HG03039 (cell line): ENCODE measurements around the gene GABRG3.
"Not testable (repeated sequence)": the region's sequence is repeated elsewhere in the genome, so short reads cannot be mapped to it uniquely, and the experiment has no call there.

ENCODE experiments used
- ATAC-seq: cut with Tn5 transposase; IDR thresholded peaks from one replicate; pipeline ENCODE4 v1.9.1; 2021; ENCODE audit warnings: mild to moderate bottlenecking, moderate library complexity; ENCODE audit not compliant: unreplicated experiment

Gene GABRG3

DNA sequence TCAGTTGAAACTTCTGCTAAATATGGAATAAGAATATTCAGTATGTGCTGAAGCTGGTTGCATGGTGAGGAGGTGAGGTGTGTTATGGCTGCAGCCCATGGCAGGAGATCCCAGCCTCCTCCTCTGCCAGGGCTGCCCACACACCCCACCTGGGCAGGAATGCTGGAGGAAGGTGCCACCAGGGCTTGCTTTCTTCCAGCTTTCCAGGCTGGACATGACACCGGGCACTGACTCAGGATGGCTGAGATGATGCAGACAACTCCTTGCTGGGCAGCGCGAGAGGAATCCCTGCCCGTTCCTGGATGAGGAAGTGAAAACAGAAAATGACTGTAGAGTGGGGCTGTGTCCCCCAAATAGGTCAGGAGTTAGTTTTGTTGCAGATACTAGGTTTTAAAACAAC is 14.1 kb downstream of the GABRG3 start:
- no peak for ATAC-seq

DNA sequence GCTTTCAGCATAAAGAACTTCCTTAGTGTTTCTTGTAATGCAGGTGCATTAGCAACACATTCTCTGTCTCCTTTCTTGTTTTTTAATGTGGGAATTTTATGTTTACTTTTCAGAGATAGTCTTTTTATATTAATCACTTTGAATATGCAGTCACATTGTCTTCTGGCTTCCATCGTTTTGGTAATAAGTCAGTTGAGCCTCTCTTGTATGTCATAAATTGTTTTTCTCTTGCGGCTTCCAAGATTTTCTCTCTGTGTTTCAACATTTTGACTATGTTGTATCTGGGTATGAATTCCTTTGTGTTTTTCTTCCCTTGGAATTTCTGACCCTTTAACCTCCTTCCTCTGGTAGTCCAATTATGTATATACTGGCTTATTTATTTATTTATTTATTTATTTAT is 25.3 kb downstream of the GABRG3 start:
- no peak for ATAC-seq

DNA sequence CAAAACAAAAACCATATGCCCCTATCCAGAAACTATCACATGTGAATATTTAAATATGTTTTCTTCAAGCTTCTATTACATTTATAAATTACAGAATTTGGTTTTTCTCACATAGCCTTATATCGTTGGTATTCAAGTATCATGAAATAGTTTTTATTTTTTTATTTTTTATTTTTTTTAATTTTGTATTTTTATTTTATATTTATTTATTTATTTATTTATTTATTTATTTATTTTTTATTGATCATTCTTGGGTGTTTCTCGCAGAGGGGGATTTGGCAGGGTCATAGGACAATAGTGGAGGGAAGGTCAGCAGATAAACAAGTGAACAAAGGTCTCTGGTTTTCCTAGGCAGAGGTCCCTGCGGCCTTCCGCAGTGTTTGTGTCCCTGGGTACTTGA is 32.0 kb downstream of the GABRG3 start:
- ATAC-seq: not testable (repeated sequence)

DNA sequence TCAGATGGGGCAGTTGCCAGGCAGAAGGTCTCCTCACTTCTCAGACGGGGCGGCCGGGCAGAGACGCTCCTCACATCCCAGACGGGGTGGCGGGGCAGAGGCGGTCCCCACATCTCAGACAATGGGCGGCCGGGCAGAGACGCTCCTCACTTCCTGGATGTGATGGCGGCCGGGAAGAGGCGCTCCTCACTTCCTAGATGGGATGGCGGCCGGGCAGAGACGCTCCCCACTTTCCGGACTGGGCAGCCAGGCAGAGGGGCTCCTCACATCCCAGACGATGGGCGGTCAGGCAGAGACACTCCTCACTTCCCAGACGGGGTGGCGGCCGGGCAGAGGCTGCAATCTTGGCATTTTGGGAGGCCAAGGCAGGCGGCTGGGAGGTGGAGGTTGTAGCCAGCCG is 33.2 kb downstream of the GABRG3 start:
- not testable (repeated sequence) for ATAC-seq

DNA sequence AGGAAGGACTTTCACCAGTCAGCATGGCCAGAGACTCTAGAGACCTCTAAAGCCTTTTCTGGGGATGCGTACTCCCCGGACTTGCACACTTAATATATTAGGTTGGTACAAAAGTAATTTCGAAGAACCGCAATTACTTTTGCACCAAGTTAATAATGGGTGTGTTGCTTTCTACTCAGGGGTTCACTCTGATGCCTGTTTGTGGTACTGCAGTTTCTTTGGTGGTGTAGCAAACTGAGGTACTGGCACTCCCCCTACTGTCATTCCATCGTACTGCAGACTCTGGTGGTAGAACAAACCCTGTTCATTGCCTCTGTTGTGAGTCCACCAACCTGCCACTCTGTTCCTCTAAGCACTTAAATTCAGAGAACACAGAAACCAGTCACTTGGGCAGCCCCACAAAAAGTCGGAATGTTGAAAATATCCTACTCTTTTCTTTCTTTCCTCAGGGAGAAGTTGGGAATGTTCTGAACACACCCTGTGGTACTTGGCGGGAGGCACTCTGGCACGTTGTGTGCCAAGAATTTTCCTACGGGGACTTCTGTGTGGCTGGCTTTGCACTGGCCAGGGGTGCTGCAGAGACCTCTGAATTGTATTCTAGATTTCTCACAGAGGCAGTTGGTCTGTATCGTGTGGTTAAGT is 46.3 kb downstream of the GABRG3 start:
- no peak for ATAC-seq

DNA sequence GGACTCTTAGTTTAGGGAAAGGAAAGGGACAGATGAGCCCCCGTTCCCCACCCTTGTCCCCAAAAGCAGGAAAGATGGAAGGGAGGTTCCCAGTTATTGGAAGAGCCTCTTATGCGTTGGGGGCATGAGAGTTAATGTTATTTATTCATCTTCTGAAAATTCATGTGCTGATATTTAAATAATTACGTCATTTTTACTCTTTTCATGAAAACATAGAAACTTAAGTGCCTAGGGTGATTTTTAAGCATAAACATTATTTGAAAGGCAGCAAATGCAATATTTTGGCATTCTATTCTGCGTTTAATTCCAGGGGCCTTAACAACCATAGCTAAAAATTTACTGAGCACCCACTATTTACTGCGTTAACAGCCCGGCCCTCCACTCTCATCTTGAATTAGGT is 48.7 kb downstream of the GABRG3 start:
- ATAC-seq: no peak

DNA sequence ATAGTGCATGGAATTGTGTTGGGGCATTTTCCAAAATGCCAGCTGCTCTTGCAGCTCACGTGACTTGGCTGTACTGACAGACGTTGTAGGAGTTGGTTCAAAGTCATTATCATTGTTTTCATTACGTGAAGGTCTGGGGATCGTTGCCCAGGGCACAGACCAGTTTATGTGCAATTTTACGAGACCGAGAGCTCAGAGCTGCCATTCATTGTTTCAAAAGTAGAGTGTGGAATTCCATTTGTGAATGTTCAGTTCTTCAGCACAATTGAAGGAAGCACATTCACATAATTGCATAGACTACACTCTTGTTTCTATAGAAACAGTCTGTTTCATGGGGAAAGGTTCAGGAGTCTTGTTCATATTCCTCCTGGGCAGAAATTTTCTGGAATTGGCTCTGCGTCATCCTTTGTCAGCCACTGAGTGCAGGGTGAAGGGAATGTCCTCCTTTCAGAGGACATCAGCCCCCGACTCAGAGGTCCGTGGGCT is 54.5 kb downstream of the GABRG3 start:
- no peak for ATAC-seq

DNA sequence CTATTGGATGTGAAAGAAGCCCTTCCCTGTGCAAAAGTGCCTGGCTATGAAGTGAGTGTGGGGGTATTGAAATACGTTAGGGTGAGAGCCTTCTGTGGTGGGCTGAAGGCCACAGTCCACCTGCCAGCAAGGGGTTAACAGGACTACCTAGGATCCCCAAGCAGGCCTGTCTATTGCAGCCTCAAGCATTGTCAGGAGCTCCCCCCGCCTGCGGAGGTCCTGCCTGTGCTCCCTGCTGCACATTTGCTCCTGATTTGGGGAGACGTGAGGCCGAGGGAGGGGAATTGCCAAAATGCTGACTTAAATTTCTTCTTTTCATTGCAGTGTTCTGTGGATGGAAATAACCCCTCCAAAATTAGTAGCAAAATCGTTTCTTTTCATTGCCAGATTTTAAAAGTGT is 56.2 kb downstream of the GABRG3 start:
- no peak for ATAC-seq

DNA sequence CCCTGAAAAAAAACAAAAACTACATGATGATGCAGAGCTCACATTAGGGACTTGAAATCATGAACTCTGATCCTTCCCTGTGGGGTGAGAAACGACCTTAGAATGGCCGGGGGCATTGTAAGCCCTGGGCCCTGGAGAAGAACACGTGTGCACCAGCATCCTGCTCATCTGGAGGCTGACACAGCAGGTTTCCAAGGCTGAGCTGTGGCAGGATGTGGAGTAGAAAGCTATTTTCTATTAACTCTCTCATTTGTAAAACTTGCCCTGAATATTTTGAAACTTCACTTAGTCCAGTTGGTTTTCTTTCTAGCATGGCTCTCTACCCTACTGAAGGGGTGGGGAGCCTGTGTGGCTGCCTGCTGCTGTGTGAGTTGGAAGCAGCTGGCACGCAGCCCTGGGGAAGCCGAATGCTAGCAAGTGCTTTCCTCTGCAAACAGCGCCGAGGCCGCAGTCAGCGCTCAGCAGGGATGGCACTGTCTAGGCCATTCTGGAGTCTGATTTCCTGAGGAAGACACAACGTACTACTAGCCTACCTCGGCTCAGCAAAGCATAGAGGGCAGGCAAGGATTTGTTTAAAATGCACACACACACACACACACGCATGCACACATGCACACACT is 58.0 kb downstream of the GABRG3 start:
- no peak for ATAC-seq

DNA sequence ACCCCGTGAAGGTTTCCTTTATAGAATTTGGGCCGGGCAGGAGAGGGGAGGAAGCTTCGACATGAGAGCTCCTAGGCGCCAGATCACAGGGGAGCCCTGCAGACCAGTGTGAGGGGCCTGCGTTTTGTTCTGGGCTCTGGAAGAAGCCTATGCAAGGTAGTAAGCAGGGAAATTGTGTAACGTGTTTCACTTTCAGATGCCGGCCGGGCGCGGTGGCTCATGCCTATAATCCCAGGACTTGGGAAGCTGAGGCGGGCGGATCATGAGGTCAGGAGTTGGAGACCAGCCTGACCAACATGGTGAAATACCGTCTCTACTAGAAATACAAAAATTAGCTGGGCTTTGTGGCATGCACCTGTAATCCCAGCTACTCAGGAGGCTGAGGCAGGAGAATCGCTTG is 65.2 kb downstream of the GABRG3 start:
- no peak for ATAC-seq

DNA sequence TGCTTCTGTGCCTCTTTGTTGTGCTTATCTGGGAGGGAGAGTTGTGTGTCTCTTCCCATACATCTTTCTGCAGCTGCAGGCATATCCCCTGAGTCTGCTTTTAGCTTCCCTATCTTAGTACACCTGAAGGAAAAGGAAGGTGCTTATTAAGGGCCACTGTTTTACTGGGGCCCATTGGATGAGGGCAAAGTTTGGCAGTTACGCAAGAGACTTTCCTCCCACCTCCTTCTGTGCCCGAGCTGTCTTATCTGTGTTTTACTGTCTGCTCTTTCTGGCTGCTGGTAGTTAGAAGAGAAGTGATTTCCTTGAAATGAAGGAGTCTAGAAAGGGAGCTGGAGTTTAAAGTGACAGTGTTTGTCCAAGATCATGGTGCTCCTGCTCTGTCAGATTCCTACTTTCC is 66.5 kb downstream of the GABRG3 start:
- ATAC-seq: no peak

DNA sequence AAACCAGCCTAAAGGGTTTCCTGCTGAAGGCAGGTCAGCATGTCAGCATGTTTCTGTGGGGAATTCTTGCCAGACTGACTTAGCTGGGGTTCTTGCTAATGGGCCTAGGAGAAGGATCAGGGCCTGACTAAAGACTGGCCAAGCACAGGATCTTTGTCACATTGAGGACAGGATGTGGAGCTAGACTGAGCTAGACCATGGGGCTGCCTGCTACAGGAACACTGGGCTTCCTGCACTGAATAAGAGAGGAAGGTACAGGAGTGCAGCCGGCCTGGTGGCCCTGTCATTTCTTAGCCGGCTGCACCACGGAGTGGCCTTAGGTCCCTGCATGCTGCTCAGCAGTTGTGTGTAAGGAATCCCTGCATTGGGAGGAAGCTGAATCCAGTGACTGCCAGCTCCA is 68.2 kb downstream of the GABRG3 start:
- ATAC-seq: no peak

DNA sequence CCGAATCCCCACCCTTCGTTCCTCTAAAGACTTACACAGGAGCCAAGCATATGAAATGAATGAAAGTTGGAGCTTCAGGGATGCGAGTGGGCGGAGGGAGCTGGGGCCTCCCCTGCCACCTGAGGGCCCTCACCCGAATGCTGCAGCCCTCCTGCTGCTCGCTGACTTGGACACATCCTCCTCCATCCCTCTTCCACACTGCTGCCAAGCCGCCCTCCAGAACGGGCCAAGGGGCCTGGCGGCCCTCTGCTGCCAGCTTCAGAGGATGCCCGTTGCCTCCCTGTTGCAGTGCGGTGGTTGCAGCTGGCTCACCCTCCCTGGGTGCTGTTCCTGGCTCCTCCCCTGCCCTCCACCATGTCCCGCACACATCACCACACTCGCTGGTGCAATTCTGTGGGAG is 71.2 kb downstream of the GABRG3 start:
- no peak for ATAC-seq

DNA sequence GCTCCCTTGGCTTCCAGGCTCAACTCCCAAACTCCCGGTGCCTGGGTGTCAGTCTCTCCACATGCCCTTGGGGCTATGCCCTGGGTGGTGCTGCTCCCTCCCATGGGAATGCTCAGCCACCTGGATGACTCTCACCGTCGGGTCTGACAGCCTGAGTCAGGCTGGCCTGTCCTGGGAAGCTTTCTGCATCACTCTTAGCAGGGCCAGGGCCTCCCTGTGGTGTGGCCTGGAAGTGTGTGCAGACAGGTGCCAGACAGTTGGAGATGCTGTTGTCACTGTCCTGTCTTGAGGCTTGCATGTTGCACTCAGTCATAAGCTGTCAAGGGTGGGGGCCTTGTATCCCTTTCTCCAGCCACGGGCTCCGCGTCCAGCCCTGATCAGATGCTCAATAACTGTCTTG is 71.7 kb downstream of the GABRG3 start:
- ATAC-seq: no peak

DNA sequence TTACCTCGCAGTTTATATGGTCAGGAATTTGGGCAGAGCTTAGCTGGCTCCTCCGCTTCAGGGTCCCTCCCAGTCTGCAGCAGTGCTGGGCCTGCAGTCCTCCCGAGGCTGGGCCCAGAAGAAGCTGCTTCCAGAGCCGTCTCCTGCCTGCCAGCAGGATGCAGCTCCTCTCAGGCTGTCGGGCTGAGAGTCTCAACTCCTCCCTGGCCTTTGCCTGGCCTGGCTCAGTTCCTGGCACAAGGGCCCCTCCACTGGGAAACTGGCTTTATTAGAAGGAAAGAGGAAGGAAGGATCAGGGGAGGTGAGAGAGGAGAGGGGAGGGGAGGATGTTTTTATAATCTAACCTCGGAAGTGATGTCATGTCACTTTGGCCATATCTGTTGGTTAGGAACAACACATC is 72.8 kb downstream of the GABRG3 start:
- no peak for ATAC-seq

DNA sequence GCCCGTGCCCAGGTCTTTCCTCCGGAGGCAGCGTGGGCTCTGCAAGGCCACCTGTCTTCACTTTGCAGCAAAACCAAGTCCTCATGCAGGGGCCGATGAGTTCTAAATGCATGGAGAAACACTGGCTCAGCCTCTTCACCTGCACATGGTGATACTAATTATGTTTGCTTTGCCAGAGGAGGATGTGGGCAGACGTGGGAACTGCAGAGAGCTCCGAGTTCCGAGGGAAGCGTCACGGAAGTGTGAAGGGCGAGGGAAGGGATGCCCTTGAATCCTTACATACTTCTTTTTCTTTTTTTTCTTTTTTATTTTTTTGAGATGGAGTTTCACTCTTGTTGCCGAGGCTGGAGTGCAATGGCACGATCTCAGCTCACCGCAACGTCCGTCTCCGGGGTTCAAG is 74.8 kb downstream of the GABRG3 start:
- no peak for ATAC-seq

DNA sequence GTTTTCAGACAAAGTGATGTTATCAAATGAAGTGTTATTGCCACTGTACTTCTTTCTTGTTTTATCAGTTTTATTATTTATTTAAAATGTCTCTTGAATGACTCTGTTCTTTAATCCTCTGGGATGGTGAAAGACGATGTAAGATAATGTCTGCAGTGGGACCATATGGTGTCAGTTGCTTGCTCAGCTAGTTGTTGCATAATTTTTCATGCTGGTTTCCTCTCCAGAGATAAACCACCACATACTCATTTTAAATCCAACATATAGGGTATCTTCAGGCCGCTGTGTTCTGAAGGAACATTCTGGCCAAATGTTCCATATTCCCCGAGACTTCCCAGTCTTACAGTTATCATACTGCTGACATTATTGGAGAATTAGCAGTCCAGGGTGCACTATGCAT is 75.9 kb downstream of the GABRG3 start:
- no peak for ATAC-seq

DNA sequence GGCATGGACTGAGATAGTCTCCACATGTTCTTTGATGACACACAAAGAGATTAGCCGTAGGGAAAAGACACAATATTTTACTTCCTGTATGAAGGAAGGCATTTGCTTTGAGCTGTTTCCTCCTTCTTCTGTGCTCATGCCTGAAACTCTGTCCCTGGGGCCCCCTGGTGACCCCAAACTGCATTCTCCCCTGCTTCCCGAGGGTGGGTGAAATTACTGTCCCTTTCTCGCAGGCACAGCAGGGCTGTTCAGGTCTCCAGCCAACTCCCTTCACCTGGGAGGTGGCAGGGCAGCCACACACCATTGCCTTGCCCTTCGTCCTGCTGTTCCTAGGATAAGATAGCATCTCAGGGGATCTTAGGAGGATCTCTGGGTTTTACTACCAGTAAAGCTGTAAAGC is 79.2 kb downstream of the GABRG3 start:
- ATAC-seq: no peak

DNA sequence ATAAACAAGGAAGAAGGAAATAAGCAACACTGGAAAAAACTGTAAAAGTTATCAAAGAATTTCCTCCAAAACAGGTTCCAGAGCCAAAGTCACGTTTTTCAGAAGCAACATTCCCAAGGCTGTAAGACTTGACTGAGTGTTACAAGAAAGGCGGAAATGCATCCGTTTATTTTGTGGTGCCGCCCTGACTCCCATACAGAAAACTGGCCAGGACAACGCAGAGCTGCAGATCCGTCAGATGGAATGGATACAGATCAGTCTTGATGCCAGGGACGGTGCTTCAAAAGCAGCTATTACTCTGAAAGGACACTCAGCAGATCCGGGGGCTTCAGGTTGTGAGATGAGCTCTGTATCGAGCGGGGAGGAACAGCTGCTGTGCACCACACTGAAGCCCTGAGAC is 83.4 kb downstream of the GABRG3 start:
- ATAC-seq: no peak

DNA sequence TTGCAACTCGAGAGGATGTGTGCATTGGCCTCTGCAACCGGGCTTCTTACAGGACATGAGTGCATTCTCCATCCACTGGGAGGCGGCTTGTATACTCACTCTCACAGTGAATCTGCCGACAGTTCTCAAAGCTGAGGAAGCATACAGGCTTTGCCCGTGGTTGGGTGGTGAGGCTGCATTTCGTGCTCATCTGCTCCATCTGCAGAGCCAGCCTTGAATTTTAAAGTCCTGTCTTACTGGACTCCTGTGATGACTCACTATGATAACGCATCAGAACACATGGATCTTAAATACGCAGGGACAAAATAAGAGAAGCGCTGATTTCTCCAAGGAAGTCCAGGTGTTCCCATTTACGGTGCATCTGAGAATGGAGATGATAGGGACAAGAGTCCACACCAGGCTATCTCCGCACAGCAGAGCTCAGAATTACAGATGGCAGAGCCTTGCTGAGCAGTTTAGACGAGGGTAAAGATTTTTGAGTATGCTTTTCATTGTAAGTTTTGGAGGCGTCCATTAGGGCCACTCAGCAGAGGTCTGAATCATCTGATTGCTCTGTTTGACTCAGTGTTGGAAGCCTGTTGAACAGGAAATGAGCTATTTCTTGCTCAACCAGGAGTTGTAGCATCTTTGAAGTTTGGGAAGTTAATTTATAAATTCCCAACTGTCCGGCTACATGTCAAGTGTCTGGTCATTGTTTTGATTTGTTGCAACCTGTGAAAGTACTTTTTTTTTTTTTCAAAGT is 87.1 kb downstream of the GABRG3 start:
- ATAC-seq: no peak

DNA sequence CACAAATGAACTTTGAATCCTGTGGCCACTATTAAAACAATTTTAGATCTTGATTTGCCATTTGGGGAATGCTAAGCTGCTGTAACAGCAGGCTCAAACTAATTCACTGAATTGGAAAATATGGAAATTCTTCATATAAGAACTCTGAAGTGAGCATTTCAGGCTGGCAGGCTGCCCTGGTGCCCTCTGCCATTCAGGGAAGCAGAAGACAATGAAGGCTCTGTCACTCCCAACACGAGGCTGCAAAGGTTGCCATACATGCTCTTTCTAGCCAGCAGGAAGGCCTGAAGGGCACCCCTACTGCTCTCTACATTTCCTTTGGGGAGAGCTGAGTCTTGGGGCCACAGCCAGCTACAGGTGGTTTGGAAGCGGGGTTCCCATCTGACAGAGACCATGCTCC is 88.0 kb downstream of the GABRG3 start:
- no peak for ATAC-seq

DNA sequence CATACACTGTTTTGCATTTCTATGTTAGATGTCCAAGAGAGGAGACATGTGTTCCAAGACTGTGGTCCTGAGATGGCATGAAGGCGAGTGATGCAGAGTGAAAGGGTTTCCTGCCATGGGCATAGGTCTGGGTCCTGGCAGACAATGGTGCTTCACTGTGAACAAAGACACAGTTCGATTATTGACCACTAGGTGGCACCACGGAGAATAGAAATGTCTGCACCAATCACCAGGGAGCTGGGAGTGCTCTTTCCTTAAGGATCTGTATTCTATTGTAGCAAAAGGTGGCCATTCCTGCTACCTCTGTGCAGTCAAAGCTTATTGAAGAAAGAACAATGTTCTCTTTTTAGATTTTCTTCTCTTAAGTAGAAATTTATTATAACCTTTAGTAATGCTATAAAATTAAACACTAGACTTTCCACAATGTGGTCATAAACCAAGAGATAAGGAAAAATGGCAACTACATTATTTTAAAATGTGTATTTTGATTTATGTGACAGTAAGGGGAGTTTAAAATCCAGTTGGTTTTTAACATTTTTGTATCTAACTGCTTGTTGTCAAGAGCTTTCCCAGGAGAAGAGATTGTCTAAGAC is 88.7 kb downstream of the GABRG3 start:
- ATAC-seq: no peak
